Bronchial epithelial cell (primary cell): Measurements from ENCODE around the gene NCAM1. TPM values are rescaled to one million over a fixed set of nuclear protein-coding genes. Genes with fewer than 3 reads are reported as not detected.

Experiments used
- DNase-seq: peaks from one replicate; pipeline ENCODE4 v3.0.0-alpha.2; 2010; ENCODE audit warnings: low read depth
- FAIRE-seq: peaks from 2 replicates; lab custom pipeline; 2011; peaks lifted over from hg19 to GRCh38; lab: Jason Lieb, UNC
- H3K27me3 ChIP-seq: 2 replicates; pipeline ENCODE4 v1.5.1; 2011; ENCODE audit warnings: low read length; ENCODE audit not compliant: control insufficient read depth, insufficient read depth
- H3K36me3 ChIP-seq: 2 replicates; pipeline ENCODE4 v1.5.1; 2011; ENCODE audit warnings: low read length; ENCODE audit not compliant: control insufficient read depth, insufficient read depth
- H3K4me3 ChIP-seq: 2 replicates; pipeline ENCODE4 v1.5.1; 2011; ENCODE audit warnings: mild to moderate bottlenecking, low read depth, low read length, control low read depth
- total RNA-seq: library from RNA; depleted of rRNA; stranded (reverse); fragments of >200 nt; gene quantifications from 2 replicates; pipeline ENCODE4 v1.2.1, GENCODE V29; 2014
- TF ChIP-seq, protein P1 (sequence below): IDR thresholded peaks from 2 replicates; pipeline ENCODE4 v1.5.1; 2011; ENCODE audit warnings: mild to moderate bottlenecking, moderate library complexity, low read length, control low read depth, inconsistent platforms; ENCODE audit not compliant: insufficient read depth, severe bottlenecking

NCAM1 gene
- total RNA-seq, 1 donor from 2014 or later, result under 0.01 TPM

DNA sequence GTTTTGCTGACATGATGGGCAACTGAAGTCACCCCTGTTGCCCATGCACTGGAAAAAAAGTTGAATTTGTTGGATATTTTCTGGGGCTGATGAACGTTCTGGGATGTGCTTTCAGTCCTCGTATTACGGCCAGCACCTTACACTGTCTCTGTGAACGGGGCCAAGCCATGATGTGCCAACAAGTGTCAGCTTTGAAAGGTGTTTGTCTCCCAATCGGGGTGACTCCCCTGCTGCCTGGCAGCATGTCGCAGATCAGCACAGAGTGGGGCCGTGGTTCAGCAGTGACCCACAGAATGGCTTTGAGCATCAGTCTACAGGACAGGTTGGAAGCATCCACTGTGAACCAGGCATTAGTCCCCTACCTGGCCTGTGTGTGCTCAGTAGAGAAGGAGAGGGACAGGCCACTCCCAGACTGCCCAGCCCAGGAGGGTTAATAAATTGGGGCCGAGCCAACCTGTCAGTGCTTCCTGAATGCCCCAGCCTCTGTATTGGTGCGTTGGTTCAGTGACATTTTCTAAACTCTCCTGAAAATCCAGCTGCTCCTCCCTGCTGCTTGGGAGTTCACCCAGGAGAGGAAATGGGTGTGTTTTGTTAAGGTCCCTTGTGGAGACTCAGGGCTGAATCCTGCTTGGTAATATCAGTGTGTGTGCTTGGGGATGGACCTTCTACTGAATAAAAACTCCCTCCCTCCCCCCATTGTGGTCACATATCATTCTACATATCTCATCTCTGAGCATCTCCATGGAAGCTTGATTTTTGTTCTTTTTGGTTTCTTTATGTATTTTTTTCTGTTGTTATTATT lies 302.4 kb downstream of the NCAM1 start:
- no peak for DNase-seq

DNA sequence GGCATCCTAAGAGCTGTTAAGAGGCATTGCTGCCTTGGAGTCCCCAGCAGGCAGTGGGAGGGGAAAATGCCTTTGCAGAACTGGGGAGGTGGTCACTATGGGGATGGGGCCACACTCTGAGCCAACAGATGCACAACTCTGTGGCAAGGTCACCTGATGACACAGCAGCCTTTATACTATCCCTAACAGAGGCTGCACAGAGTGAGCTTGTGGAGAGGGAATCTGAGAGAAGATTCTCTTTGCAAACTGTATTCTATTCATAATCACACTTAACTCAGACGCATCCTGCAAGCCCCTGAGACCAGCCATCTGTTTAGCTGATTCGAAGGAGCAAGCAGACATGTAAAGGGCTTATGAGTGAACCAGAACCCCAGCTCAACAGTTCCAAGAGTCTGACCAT lies 304.1 kb downstream of the NCAM1 start:
- no peaks in the 10 kb centered on the region for H3K36me3 ChIP-seq
- no peak overlapping the region for H3K4me3 ChIP-seq
- DNase-seq (no peak), FAIRE-seq (no peak)
- TF ChIP-seq, protein P1, sequence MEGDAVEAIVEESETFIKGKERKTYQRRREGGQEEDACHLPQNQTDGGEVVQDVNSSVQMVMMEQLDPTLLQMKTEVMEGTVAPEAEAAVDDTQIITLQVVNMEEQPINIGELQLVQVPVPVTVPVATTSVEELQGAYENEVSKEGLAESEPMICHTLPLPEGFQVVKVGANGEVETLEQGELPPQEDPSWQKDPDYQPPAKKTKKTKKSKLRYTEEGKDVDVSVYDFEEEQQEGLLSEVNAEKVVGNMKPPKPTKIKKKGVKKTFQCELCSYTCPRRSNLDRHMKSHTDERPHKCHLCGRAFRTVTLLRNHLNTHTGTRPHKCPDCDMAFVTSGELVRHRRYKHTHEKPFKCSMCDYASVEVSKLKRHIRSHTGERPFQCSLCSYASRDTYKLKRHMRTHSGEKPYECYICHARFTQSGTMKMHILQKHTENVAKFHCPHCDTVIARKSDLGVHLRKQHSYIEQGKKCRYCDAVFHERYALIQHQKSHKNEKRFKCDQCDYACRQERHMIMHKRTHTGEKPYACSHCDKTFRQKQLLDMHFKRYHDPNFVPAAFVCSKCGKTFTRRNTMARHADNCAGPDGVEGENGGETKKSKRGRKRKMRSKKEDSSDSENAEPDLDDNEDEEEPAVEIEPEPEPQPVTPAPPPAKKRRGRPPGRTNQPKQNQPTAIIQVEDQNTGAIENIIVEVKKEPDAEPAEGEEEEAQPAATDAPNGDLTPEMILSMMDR, result no peak
- H3K27me3 ChIP-seq, result no peaks in the 10 kb centered on the region

More for the DNA sequence above, 302.4 kb downstream of the NCAM1 start:
- no peaks in the 10 kb centered on the region for H3K36me3 ChIP-seq
- TF ChIP-seq, protein P1, result no peak
- no peak overlapping the region for H3K4me3 ChIP-seq
- no peaks in the 10 kb centered on the region for H3K27me3 ChIP-seq
- FAIRE-seq, result no peak

DNA sequence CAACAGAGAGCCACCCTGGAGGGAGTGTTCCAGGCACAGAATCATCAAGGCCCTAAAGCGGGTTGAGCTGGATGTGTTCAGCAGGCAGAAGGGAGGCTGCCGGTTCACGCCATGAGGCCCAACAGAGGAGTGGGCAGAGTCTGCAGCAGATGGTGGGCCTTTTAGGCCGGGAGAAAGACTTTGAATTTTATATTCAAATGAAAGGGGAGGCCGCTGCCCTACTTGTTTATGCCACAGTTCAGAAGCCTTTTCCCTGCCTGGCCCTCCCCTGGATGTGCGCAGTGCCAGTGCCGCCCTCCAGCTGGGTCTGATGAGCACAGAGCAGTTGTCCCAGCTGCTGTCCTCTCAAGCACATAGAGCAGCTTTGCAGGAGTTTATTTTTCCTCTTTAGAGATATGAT lies 306.3 kb downstream of the NCAM1 start:
- no peak for DNase-seq
- no peak for FAIRE-seq

DNA sequence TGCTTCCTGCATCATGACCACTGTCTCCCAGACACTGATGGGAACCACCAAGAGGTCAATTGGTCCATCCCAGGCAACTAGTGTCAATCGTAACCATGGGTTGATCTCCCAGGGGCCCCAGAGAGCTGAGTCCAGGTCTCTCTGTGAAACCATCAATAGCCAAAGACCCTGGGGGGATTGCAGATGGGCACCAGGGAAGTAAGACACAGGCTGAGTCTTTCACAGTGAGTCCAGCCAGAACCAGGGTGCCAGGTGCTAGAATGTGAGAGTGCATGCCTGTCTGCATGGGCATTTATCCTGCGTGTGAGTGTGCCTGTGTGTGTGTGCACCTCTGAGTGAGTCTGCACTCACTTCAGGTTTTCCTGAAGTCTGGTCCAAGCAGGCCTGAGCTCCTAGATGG lies 307.9 kb downstream of the NCAM1 start:
- no peak for DNase-seq
- Histone ChIP-seq H3K27me3 (peaks cover 1% of the 10 kb centered on the region), H3K36me3 (no peaks in the 10 kb centered on the region), H3K4me3 (no peak overlapping the region)
- TF ChIP-seq, protein P1, result no peak
- FAIRE-seq, result no peak

More for the DNA sequence above, 306.3 kb downstream of the NCAM1 start:
- H3K36me3 ChIP-seq, result no peaks in the 10 kb centered on the region
- TF ChIP-seq, protein P1, result no peak
- H3K4me3 ChIP-seq, result no peak overlapping the region
- H3K27me3 ChIP-seq, result peaks cover 1% of the 10 kb centered on the region

DNA sequence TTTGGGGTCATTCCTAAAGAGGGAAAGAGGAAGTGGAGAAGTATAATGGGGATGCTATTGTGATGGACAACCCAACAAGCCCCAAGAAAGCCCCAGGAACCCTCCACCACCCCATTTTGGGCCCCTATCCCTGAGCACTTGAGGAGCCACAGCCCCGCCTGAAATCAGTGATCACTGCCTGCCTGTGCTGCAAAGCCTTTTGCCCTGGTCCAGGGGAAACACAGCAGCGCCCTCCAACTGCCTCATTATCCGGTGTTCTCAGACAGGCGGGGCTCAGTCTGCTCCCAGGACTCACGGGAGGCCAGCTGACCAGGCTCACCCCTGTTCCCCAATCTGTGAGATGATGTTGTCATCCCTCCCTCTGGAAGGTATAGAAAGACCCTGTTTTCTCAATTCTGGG lies 308.4 kb downstream of the NCAM1 start:
- Histone ChIP-seq H3K36me3 (no peaks in the 10 kb centered on the region), H3K4me3 (no peak overlapping the region)
- TF ChIP-seq, protein P1, result no peak

More for the DNA sequence above, 308.4 kb downstream of the NCAM1 start:
- peaks cover 1% of the 10 kb centered on the region for H3K27me3 ChIP-seq
- DNase-seq (no peak), FAIRE-seq (no peak)
